Measurements from ENCODE around the gene GMNN. TPM values are rescaled to one million over a fixed set of nuclear protein-coding genes. Genes with fewer than 3 reads are reported as not detected.

GMNN gene
- total RNA-seq, 1 donor from 2014 or later: 11.1 TPM

DNA sequence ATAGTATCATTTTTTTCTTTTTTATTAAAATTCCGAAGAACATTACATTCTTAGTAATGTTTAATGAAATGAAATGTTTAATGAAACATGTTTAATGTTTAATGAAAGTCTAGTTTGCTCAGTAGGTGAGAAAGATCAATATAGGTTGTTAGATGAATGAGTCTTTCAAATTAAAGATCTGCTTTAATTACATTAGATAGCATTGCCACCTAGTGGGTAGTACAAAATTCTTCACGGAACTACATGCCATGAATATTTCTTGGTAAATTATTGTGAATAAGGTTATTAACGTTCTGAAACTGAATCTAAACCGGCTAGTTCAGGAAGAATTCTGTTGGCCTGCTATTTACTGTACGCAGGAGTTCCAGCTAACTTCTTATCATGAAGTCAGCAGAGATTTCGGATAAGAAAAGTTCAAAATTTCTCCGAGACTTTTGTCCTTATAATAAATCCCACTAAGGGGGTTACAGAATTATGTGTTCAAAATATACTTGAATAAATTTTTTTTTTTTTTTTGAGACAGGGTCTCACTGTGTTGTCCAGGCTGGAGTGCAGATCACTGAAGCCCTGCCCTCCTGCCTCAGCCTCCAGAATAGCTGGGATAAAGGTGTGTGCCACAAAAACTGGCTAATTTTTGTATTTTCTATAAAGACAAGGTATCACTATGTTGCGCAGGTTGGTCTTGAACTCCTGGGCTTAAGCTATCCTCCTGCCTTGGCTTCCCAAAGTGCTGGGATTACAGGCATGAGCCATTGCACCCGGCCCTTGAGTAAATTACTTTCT, 7.9 kb upstream of the GMNN start:
- H3K4me3 ChIP-seq: no peak overlapping the region
- intact Hi-C loops (cut with DNase I): loop anchor here (10.0 kb wide), 1 partner anchor 182 kb away; no protein-coding TSS in a partner anchor
- DNase-seq (no peak), ATAC-seq (peak; percentile 60 to 75)
- no peaks in the 10 kb centered on the region for H3K9me3 ChIP-seq
- H3K27me3 ChIP-seq (ENCODE audit: low read depth): no peaks in the 10 kb centered on the region
- H3K4me1 ChIP-seq: peaks cover 5% of the 10 kb centered on the region
- TF ChIP-seq, protein P1, sequence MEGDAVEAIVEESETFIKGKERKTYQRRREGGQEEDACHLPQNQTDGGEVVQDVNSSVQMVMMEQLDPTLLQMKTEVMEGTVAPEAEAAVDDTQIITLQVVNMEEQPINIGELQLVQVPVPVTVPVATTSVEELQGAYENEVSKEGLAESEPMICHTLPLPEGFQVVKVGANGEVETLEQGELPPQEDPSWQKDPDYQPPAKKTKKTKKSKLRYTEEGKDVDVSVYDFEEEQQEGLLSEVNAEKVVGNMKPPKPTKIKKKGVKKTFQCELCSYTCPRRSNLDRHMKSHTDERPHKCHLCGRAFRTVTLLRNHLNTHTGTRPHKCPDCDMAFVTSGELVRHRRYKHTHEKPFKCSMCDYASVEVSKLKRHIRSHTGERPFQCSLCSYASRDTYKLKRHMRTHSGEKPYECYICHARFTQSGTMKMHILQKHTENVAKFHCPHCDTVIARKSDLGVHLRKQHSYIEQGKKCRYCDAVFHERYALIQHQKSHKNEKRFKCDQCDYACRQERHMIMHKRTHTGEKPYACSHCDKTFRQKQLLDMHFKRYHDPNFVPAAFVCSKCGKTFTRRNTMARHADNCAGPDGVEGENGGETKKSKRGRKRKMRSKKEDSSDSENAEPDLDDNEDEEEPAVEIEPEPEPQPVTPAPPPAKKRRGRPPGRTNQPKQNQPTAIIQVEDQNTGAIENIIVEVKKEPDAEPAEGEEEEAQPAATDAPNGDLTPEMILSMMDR (IDR thresholded peaks at IDR 0.05): peak; percentile 46
- H3K27ac ChIP-seq: no peak overlapping the region
- no peaks in the 10 kb centered on the region for H3K36me3 ChIP-seq

DNA sequence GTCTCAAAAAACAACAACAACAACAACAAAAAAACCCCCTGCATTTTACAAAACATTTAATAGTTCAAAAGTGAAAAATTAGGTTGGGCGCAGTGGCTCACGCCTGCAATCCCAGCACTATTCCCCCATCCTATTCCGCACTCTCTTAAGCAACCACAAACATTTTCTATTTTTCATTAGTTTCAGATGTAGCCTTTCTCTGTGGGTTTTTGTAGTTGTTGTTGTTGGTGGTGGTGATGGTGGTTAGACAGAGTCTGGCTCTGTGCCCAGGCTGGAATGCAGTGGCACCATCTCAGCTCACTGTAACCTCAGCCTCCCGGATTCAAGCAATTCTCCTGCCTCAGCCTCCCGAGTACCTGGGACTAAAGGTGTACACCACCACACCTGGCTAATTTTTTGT, 6.4 kb upstream of the GMNN start:
- no peak for DNase-seq

DNA sequence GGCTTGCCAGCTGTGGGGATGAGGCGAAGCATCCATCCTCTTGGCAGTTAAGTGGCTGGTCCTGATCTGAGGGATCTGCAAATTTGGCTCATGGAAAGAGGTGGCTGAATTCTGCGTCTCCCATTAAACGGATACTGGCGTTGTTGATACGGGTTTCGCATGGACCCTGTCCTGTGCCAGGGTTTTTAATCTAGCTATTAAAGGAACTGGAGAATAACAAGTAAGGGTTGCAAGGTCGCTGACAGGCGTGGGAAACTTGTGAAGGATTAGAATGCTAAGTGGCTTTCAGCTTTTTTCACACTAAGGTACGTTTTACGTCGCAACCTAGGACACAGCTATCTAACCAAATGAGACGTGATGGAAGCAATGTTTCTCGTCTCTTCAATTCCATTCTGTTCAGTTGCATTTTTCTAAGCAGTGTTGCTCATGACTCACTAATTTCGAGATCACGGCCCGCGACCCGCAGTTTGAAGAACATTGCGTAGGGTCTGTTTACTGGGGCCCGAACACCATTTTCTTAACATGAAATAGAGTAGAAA, 852 bp downstream of the GMNN start:
- TF ChIP-seq, protein P1 (IDR thresholded peaks at IDR 0.05): no peak
- Histone ChIP-seq H3K27ac (peak overlapping the region; percentile 90), H3K27me3 (ENCODE audit: low read depth) (no peaks in the 10 kb centered on the region), H3K9me3 (no peaks in the 10 kb centered on the region), H3K4me1 (peaks cover 17% of the 10 kb centered on the region), H3K4me3 (peak overlapping the region; percentile 96), H3K36me3 (peaks cover 3% of the 10 kb centered on the region)
- DNase-seq: no peak
- peak in 1 of 2 donors; percentile 25 for ATAC-seq
- intact Hi-C loops (cut with DNase I): no loop called here

More for the DNA sequence above, 6.4 kb upstream of the GMNN start:
- ATAC-seq: no peak
- Histone ChIP-seq H3K4me1 (peaks cover 2% of the 10 kb centered on the region), H3K36me3 (no peaks in the 10 kb centered on the region), H3K27ac (no peak overlapping the region), H3K27me3 (ENCODE audit: low read depth) (no peaks in the 10 kb centered on the region), H3K4me3 (no peak overlapping the region), H3K9me3 (no peaks in the 10 kb centered on the region)
- TF ChIP-seq, protein P1 (IDR thresholded peaks at IDR 0.05): no peak
- intact Hi-C loops (cut with DNase I): loop anchor here (10.0 kb wide), 1 partner anchor 184 kb away; no protein-coding TSS in a partner anchor

GRCh38 chr6:24777227-24777626, 2.5 kb downstream of the GMNN start:
- no peak overlapping the region for H3K27ac ChIP-seq
- intact Hi-C loops (cut with DNase I): no loop called here
- no peak for DNase-seq
- no peak for ATAC-seq
- peaks cover 17% of the 10 kb centered on the region for H3K4me1 ChIP-seq
- H3K36me3 ChIP-seq: peaks cover 20% of the 10 kb centered on the region
- H3K27me3 ChIP-seq (ENCODE audit: low read depth): no peaks in the 10 kb centered on the region
- H3K9me3 ChIP-seq: no peaks in the 10 kb centered on the region
- TF ChIP-seq, protein P1 (IDR thresholded peaks at IDR 0.05): no peak
- H3K4me3 ChIP-seq: no peak overlapping the region

DNA sequence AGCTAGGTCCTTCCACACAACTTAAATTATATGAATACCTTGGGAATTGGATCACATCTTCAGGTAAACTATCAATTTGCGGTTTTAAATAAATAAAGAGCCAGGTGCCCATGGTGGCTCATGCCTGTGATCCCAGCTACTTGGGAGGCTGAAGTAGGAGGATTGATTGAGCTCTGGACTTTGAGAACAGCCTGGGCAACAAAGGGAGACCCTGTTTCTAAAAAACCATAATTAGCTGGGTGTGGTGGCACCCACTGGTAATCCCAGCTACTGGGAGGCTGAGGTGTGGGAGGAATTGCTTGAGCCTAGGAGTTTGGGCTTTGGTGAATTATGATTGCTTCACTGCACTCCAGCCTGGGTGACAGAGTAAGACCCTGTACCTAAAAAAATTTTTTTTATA, 3.4 kb downstream of the GMNN start:
- ATAC-seq (no peak), DNase-seq (no peak)
- H3K4me3 ChIP-seq: no peak overlapping the region
- peaks cover 17% of the 10 kb centered on the region for H3K4me1 ChIP-seq
- TF ChIP-seq, protein P1 (IDR thresholded peaks at IDR 0.05): no peak
- peaks cover 22% of the 10 kb centered on the region for H3K36me3 ChIP-seq
- no peak overlapping the region for H3K27ac ChIP-seq
- intact Hi-C loops (cut with DNase I): no loop called here
- no peaks in the 10 kb centered on the region for H3K27me3 ChIP-seq (ENCODE audit: low read depth)
- H3K9me3 ChIP-seq: no peaks in the 10 kb centered on the region

Measured in lower lobe of right lung (tissue), 2 donors.